ENCODE measurements around the gene CCDC191.

CCDC191 gene

DNA sequence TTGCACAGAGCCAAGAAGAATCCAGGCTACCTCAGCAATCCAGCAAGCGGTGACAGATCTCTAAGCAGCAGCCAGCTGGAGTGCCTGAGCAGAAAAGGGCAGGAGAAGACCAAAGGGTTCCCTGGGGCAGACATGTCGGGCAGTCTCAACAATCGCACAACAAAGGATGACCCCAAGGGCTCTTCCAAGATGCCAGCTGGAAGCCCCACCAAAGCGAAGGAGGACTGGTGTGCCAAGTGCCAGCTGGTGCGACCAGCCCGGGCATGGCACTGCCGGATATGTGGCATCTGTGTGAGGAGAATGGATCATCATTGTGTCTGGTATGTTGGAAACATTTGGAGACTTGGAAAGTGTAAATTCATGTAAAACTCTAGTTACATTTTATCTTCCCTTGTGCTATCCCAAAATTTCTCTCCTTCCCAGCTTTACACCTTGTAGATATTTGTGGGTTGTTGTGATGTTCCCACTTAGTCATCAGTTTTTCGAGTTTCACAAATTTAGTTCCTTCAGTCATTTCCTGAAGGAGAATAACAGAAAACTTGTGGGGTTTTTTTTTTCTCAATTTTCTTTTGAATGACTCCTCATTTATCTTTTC, 102.1 kb downstream of the CCDC191 start:
- no peaks in the 10 kb centered on the region for H3K79me2 ChIP-seq (ENCODE audit: control insufficient read depth, insufficient read depth, low read length, poor library complexity)
- no peak overlapping the region for H4K12ac ChIP-seq (ENCODE audit: low read depth, low read length)
- H2BK120ac ChIP-seq (ENCODE audit: insufficient read depth, low read length, poor library complexity): no peak overlapping the region
- H3K14ac ChIP-seq (ENCODE audit: low read length): no peak overlapping the region
- H4K91ac ChIP-seq (ENCODE audit: low read depth, low read length): no peak overlapping the region
- H4K8ac ChIP-seq (ENCODE audit: low read depth, low read length): no peak overlapping the region
- no peak overlapping the region for H3K18ac ChIP-seq (ENCODE audit: low read length)
- H3K36me3 ChIP-seq (ENCODE audit: control insufficient read depth in 1 of 2, insufficient read depth in 2 of 2, low read length in 2 of 2): no peaks in the 10 kb centered on the region
- H2BK5ac ChIP-seq (ENCODE audit: low read depth, low read length, poor library complexity): no peak overlapping the region
- no peak overlapping the region for H3K27ac ChIP-seq (ENCODE audit: low read depth, low read length)
- H3K4ac ChIP-seq (ENCODE audit: low read depth, low read length): no peak overlapping the region
- DNase-seq: no peak
- no peak overlapping the region for H3K23ac ChIP-seq (ENCODE audit: low read length)
- H3K9me3 ChIP-seq (ENCODE audit: insufficient read depth, low read depth, low read length): peaks cover 1% of the 10 kb centered on the region
- H3K27me3 ChIP-seq (ENCODE audit: insufficient read depth, low read length): no peaks in the 10 kb centered on the region
- peaks cover 0 to 2% of the 10 kb centered on the region in 2 experiments for H3K4me1 ChIP-seq (ENCODE audit: control insufficient read depth in 1 of 2, insufficient read depth in 2 of 2, low read length in 2 of 2)
- H2AK5ac ChIP-seq (ENCODE audit: low read length): no peak overlapping the region
- no peaks in the 10 kb centered on the region for H3K79me1 ChIP-seq (ENCODE audit: low read length)
- no peak overlapping the region for H3K4me3 ChIP-seq (ENCODE audit: low read depth, low read length)
- H2BK12ac ChIP-seq (ENCODE audit: low read length): no peak overlapping the region
- no peak overlapping the region for H3K9ac ChIP-seq (ENCODE audit: low read length)
- no peak overlapping the region for H3K4me2 ChIP-seq (ENCODE audit: low read length)
- WGBS (ENCODE audit: extremely low coverage, insufficient coverage, insufficient read length): no CpG with 5 or more reads among the region's 8 CpGs
- no peak overlapping the region for H2AFZ ChIP-seq (ENCODE audit: insufficient read depth, low read length, poor library complexity)

DNA sequence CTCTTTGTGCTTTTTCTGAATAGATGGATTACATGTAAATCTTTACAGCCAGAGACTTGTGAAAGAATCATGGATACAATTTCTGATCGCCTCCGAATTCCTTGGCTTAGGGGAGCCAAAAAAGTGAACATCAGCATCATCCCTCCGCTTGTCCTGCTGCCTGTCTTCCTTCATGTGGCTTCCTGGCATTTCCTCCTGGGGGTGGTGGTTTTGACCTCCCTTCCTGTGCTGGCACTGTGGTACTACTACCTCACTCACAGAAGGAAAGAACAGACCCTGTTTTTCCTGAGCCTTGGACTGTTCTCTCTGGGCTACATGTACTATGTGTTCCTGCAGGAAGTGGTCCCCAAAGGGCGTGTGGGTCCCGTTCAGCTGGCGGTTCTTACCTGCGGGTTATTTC, 102.6 kb downstream of the CCDC191 start:
- H3K4me2 ChIP-seq (ENCODE audit: low read length): no peak overlapping the region
- H3K18ac ChIP-seq (ENCODE audit: low read length): no peak overlapping the region
- no CpG with 5 or more reads among the region's 7 CpGs for WGBS (ENCODE audit: extremely low coverage, insufficient coverage, insufficient read length)
- H2AFZ ChIP-seq (ENCODE audit: insufficient read depth, low read length, poor library complexity): no peak overlapping the region
- no peak overlapping the region for H2BK5ac ChIP-seq (ENCODE audit: low read depth, low read length, poor library complexity)
- H2AK5ac ChIP-seq (ENCODE audit: low read length): no peak overlapping the region
- H3K4me1 ChIP-seq (ENCODE audit: control insufficient read depth in 1 of 2, insufficient read depth in 2 of 2, low read length in 2 of 2): peaks cover under 1 to 2% of the 10 kb centered on the region in 2 experiments
- no peak overlapping the region for H3K4ac ChIP-seq (ENCODE audit: low read depth, low read length)
- H3K79me2 ChIP-seq (ENCODE audit: control insufficient read depth, insufficient read depth, low read length, poor library complexity): no peaks in the 10 kb centered on the region
- H3K36me3 ChIP-seq (ENCODE audit: control insufficient read depth in 1 of 2, insufficient read depth in 2 of 2, low read length in 2 of 2): no peaks in the 10 kb centered on the region
- no peak overlapping the region for H4K12ac ChIP-seq (ENCODE audit: low read depth, low read length)
- H2BK12ac ChIP-seq (ENCODE audit: low read length): no peak overlapping the region
- no peak overlapping the region for H3K27ac ChIP-seq (ENCODE audit: low read depth, low read length)
- no peak overlapping the region for H3K4me3 ChIP-seq (ENCODE audit: low read depth, low read length)
- H2BK120ac ChIP-seq (ENCODE audit: insufficient read depth, low read length, poor library complexity): no peak overlapping the region
- no peak overlapping the region for H3K9ac ChIP-seq (ENCODE audit: low read length)
- H3K27me3 ChIP-seq (ENCODE audit: insufficient read depth, low read length): no peaks in the 10 kb centered on the region
- H3K14ac ChIP-seq (ENCODE audit: low read length): no peak overlapping the region
- no peak overlapping the region for H4K8ac ChIP-seq (ENCODE audit: low read depth, low read length)
- H3K79me1 ChIP-seq (ENCODE audit: low read length): no peaks in the 10 kb centered on the region
- H3K23ac ChIP-seq (ENCODE audit: low read length): no peak overlapping the region
- no peak overlapping the region for H4K91ac ChIP-seq (ENCODE audit: low read depth, low read length)
- H3K9me3 ChIP-seq (ENCODE audit: insufficient read depth, low read depth, low read length): peaks cover 1% of the 10 kb centered on the region
- DNase-seq: no peak

DNA sequence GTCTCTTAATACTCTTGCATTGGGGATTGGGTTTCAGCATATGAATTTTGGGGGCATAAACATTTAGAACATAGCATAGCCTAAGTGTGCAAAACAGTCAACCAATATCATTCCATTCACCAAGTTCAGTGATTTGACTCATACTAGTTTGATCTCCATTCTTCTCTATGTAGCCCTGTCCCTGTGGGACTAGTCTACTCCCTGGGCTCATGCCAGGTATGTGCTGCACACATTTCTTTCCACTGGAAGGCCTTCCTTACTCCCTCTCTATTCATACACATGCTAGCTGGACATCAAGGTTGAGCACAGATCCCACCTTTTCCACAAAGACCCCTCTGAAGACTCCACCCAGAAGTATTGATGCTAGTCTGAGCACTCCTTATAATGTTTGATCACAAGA, 103.4 kb downstream of the CCDC191 start:
- no peaks in the 10 kb centered on the region for H3K27me3 ChIP-seq (ENCODE audit: insufficient read depth, low read length)
- H3K79me2 ChIP-seq (ENCODE audit: control insufficient read depth, insufficient read depth, low read length, poor library complexity): no peaks in the 10 kb centered on the region
- no peaks in the 10 kb centered on the region for H3K79me1 ChIP-seq (ENCODE audit: low read length)
- peaks cover 1% of the 10 kb centered on the region for H3K9me3 ChIP-seq (ENCODE audit: insufficient read depth, low read depth, low read length)
- no peak overlapping the region for H3K4me2 ChIP-seq (ENCODE audit: low read length)
- no peak overlapping the region for H2BK120ac ChIP-seq (ENCODE audit: insufficient read depth, low read length, poor library complexity)
- no peak overlapping the region for H4K12ac ChIP-seq (ENCODE audit: low read depth, low read length)
- H2BK12ac ChIP-seq (ENCODE audit: low read length): no peak overlapping the region
- no peak overlapping the region for H3K14ac ChIP-seq (ENCODE audit: low read length)
- no peak overlapping the region for H3K4ac ChIP-seq (ENCODE audit: low read depth, low read length)
- no peak overlapping the region for H3K9ac ChIP-seq (ENCODE audit: low read length)
- no peaks in the 10 kb centered on the region for H3K36me3 ChIP-seq (ENCODE audit: control insufficient read depth in 1 of 2, insufficient read depth in 2 of 2, low read length in 2 of 2)
- H4K91ac ChIP-seq (ENCODE audit: low read depth, low read length): no peak overlapping the region
- no peak for DNase-seq
- H3K27ac ChIP-seq (ENCODE audit: low read depth, low read length): no peak overlapping the region
- no peak overlapping the region for H3K23ac ChIP-seq (ENCODE audit: low read length)
- peaks cover 2 to 6% of the 10 kb centered on the region in 2 experiments for H3K4me1 ChIP-seq (ENCODE audit: control insufficient read depth in 1 of 2, insufficient read depth in 2 of 2, low read length in 2 of 2)
- H3K4me3 ChIP-seq (ENCODE audit: low read depth, low read length): no peak overlapping the region
- H3K18ac ChIP-seq (ENCODE audit: low read length): no peak overlapping the region
- no peak overlapping the region for H2AK5ac ChIP-seq (ENCODE audit: low read length)
- no peak overlapping the region for H4K8ac ChIP-seq (ENCODE audit: low read depth, low read length)
- no peak overlapping the region for H2AFZ ChIP-seq (ENCODE audit: insufficient read depth, low read length, poor library complexity)
- no peak overlapping the region for H2BK5ac ChIP-seq (ENCODE audit: low read depth, low read length, poor library complexity)

DNA sequence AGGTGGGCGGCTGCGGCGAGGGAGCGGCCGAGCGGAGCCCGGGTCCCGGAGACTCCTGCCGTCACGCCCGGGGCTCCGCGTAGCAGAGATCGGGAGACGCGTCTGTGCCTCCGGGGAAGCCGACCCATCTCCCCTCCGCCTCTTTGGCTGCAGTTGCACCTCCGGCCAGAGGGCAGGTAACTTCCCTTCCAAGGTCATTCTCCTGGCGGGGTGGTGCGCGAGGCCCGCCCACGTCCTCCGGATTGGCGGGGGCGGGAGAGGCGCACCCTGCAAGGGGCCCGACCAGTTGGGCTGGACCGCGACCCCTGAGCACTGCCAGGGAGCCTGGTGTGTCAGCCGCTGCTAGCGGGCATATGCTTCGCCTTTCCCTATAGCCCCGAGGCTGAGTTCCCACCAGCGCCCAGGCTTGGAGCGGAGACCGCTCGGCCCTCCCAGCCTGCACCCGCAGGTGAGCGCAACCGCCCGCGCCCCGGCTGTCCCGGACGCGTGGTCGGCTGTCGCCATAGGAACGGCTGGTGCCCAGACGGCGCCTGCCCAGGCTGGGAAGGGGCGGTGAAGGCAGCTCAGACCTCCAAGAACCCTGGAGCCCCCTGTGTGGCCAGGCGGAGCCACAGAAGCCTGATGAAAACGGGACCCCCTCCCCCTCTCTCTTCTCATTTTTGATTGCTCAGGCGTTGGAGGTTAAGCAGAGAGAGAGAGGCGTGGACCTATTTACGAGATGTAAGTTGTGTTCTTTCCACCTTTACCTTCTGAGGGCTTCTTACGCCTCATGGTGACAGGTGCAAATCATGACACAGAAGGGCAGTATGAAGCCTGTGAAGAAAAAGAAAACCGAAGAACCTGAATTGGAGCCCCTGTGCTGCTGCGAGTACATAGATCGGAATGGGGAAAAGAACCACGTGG, 108.1 kb downstream of the CCDC191 start:
- Histone ChIP-seq H3K4me1 (ENCODE audit: control insufficient read depth in 1 of 2, insufficient read depth in 2 of 2, low read length in 2 of 2) (peaks cover 0 to 6% of the 10 kb centered on the region in 2 experiments), H3K18ac (ENCODE audit: low read length) (peak overlapping the region; percentile 2), H3K9me3 (ENCODE audit: insufficient read depth, low read depth, low read length) (no peaks in the 10 kb centered on the region), H3K79me2 (ENCODE audit: control insufficient read depth, insufficient read depth, low read length, poor library complexity) (no peaks in the 10 kb centered on the region), H3K4me3 (ENCODE audit: low read depth, low read length) (peak overlapping the region; percentile 72), H3K27ac (ENCODE audit: low read depth, low read length) (peak overlapping the region; percentile 30), H4K8ac (ENCODE audit: low read depth, low read length) (no peak overlapping the region), H2AK5ac (ENCODE audit: low read length) (no peak overlapping the region), H2BK12ac (ENCODE audit: low read length) (no peak overlapping the region), H4K91ac (ENCODE audit: low read depth, low read length) (no peak overlapping the region), H3K4ac (ENCODE audit: low read depth, low read length) (no peak overlapping the region), H3K23ac (ENCODE audit: low read length) (no peak overlapping the region), H3K9ac (ENCODE audit: low read length) (no peak overlapping the region), H2BK5ac (ENCODE audit: low read depth, low read length, poor library complexity) (no peak overlapping the region), H2AFZ (ENCODE audit: insufficient read depth, low read length, poor library complexity) (peak overlapping the region; percentile 61), H3K79me1 (ENCODE audit: low read length) (no peaks in the 10 kb centered on the region), H2BK120ac (ENCODE audit: insufficient read depth, low read length, poor library complexity) (no peak overlapping the region), H3K4me2 (ENCODE audit: low read length) (peak overlapping the region; percentile 87), H3K27me3 (ENCODE audit: insufficient read depth, low read length) (no peaks in the 10 kb centered on the region), H3K36me3 (ENCODE audit: control insufficient read depth in 1 of 2, insufficient read depth in 2 of 2, low read length in 2 of 2) (no peaks in the 10 kb centered on the region), H3K14ac (ENCODE audit: low read length) (peak overlapping the region; percentile 26), H4K12ac (ENCODE audit: low read depth, low read length) (no peak overlapping the region)
- DNase-seq: peak; percentile 53 to 67
- WGBS (ENCODE audit: extremely low coverage, insufficient coverage, insufficient read length): no CpG with 5 or more reads among the region's 65 CpGs
